GM10248 (cell line): ENCODE measurements around the gene MYH9.
"Not testable (repeated sequence)": the region's sequence is repeated elsewhere in the genome, so short reads cannot be mapped to it uniquely, and the experiment has no call there.

Experiments
- CTCF ChIA-PET: fragments of 300-600 bp; sonication (Branson Sonifier 250); formaldehyde crosslinking; extraction: SDS; loops from one replicate; lab custom pipeline; 2021; ENCODE audit warnings: antibody characterized with exemption; lab: Yijun Ruan, JAX
- POLR2A ChIA-PET: fragments of 350-650 bp; sonication (Branson Sonifier 250); formaldehyde crosslinking; extraction: SDS; loops from one replicate; lab custom pipeline; 2020; ENCODE audit warnings: antibody characterized with exemption; lab: Yijun Ruan, JAX
- DNase-seq: peaks from one replicate; pipeline ENCODE4 v3.0.0; 2012; ENCODE audit errors: extremely low spot score
- CTCF ChIP-seq: IDR thresholded peaks from 2 replicates; pipeline ENCODE4 v1.5.1; 2012; ENCODE audit warnings: mild to moderate bottlenecking, low read depth; ENCODE audit errors: extremely low read depth, missing control alignments, control extremely low read depth

MYH9 gene

GRCh38 chr22:36267058-36267457 lies 120.7 kb downstream of the MYH9 start:
- no peak for TF ChIP-seq CTCF
- no peak for DNase-seq
- CTCF ChIA-PET: interaction anchor here (3.5 kb wide), 1 partner anchor 10 kb away, joined by 30 read pairs; no protein-coding TSS in a partner anchor
- POLR2A ChIA-PET: no interaction called here

GRCh38 chr22:36263886-36264664 lies 123.7 kb downstream of the MYH9 start:
- POLR2A ChIA-PET: interaction anchor here (0.7 kb wide), 2 partner anchors 10 to 95 kb away, joined by 3 to 5 read pairs; no protein-coding TSS in a partner anchor
- DNase-seq: not testable (repeated sequence)
- CTCF ChIA-PET: interaction anchor here (0.8 kb wide), 1 partner anchor 22 kb away, joined by 3 read pairs; no protein-coding TSS in a partner anchor

GRCh38 chr22:36263216-36263673 lies 124.5 kb downstream of the MYH9 start:
- POLR2A ChIA-PET: interaction anchor here (0.6 kb wide), 1 partner anchor 472 kb away, joined by 11 read pairs; no protein-coding TSS in a partner anchor
- DNase-seq, CTCF ChIA-PET: not testable (repeated sequence)

- DNase-seq, POLR2A ChIA-PET: not testable (repeated sequence)
- CTCF ChIA-PET: interaction anchor here (0.9 kb wide), 1 partner anchor 12 kb away, joined by 3 read pairs; no protein-coding TSS in a partner anchor
These were observed 125.5 kb downstream of the MYH9 start for GRCh38 chr22:36262307-36262706.

- DNase-seq, POLR2A ChIA-PET: not testable (repeated sequence)
- CTCF ChIA-PET: interaction anchor here (0.9 kb wide), 1 partner anchor 13 kb away, joined by 3 read pairs; no protein-coding TSS in a partner anchor
These were observed 126.1 kb downstream of the MYH9 start for GRCh38 chr22:36261675-36262074.

GRCh38 chr22:36259615-36260300 lies 128.0 kb downstream of the MYH9 start:
- no peak for TF ChIP-seq CTCF
- ChIA-PET POLR2A (no interaction called here), CTCF (interaction anchor here (1.1 to 2.1 kb wide), 3 partner anchors 18 to 65 kb away, joined by 3 to 8 read pairs (median 3); no protein-coding TSS in a partner anchor)
- no peak for DNase-seq

- TF ChIP-seq CTCF: no peak
- POLR2A ChIA-PET: no interaction called here
- DNase-seq: peak; percentile 56
- CTCF ChIA-PET: interaction anchor here (1.0 to 2.1 kb wide), 4 partner anchors 11 to 64 kb away, joined by 3 to 8 read pairs (median 3); no protein-coding TSS in a partner anchor
These were observed 128.8 kb downstream of the MYH9 start for GRCh38 chr22:36258701-36259614.
